ENCODE data around the gene TEX19. TPM values are rescaled to one million over a fixed set of nuclear protein-coding genes. Genes with fewer than 3 reads are reported as not detected.

TEX19 gene
- total RNA-seq, 2 experiments from 2014 or later = 2.0 to 3.4 TPM

DNA sequence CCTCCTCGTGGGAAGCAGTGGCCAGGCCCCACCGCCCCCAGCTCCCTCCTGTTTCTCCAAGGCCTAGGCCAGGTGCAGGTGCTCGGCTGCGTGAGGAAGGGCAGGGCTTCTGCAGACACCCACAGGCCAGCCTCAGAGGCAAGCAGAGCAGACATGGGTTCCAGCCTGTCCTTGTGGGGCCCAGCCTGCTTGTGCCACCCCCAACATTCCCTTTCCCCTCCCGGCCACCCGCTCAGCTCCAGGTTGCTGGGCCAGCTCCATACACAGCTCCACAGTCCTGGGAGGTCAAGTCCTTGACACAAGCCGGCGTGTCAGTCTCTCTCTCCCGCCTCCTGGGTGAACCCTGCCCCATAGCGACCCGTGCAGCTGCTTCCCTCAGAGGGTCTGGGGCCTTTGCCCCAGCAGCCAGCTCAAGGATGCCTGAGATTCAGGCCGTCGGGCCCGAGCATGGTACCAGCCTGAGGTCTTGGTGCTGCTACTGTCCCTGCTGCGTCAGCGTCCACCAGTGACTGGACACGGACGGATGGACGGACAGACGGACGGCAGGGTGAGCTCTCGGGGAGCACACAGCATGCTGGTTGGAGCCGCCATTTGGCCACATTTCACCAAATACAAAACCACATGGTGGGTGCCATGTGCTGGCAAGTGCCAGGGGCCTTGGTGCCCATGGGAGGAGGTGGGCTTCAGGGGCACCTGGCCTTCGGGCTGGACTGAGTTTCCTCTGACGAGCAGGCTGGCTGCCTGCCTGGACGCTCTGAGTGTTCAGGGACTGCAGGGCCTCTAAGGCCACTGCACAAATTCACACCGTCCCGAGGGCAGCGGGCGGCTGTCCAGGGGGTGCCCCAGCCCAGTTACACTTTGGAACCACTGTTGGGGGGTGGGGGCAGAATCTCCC is 33.5 kb upstream of the TEX19 start:
- ChIA-PET CTCF (ENCODE audit: unreplicated experiment) (interaction anchor here (0.6 kb wide), 1 partner anchor 17 kb away, joined by 4 read pairs; no protein-coding TSS in a partner anchor), POLR2A (no interaction called here)
- TF ChIP-seq, protein P1, sequence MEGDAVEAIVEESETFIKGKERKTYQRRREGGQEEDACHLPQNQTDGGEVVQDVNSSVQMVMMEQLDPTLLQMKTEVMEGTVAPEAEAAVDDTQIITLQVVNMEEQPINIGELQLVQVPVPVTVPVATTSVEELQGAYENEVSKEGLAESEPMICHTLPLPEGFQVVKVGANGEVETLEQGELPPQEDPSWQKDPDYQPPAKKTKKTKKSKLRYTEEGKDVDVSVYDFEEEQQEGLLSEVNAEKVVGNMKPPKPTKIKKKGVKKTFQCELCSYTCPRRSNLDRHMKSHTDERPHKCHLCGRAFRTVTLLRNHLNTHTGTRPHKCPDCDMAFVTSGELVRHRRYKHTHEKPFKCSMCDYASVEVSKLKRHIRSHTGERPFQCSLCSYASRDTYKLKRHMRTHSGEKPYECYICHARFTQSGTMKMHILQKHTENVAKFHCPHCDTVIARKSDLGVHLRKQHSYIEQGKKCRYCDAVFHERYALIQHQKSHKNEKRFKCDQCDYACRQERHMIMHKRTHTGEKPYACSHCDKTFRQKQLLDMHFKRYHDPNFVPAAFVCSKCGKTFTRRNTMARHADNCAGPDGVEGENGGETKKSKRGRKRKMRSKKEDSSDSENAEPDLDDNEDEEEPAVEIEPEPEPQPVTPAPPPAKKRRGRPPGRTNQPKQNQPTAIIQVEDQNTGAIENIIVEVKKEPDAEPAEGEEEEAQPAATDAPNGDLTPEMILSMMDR (conservative IDR thresholded peaks at IDR 0.05; ENCODE audit: low read length) = no peak
- TF ChIP-seq EZH2phosphoT487 (IDR thresholded peaks at IDR 0.05; ENCODE audit: borderline replicate concordance, low read depth, low read length) = no peak
- no peaks in the 10 kb centered on the region for H3K9me3 ChIP-seq (ENCODE audit: low read length)
- no peaks in the 10 kb centered on the region for H4K20me1 ChIP-seq (ENCODE audit: insufficient read depth, low read length)
- H3K79me2 ChIP-seq (ENCODE audit: insufficient read depth, low read depth, low read length) = no peaks in the 10 kb centered on the region
- no peaks in the 10 kb centered on the region for H3K36me3 ChIP-seq (ENCODE audit: insufficient read depth, low read length)
- no TSS peak for BruUV-seq (replicated peaks)
- peaks cover 5% of the 10 kb centered on the region for H3K4me1 ChIP-seq (ENCODE audit: insufficient read depth, low read length, poor library complexity, severe bottlenecking)
- H3K27ac ChIP-seq (ENCODE audit: low read depth, low read length, poor library complexity, severe bottlenecking) = no peak overlapping the region
- no peak overlapping the region for H3K4me3 ChIP-seq (ENCODE audit: low read depth, low read length, poor library complexity, severe bottlenecking)
- no peak for DNase-seq (ENCODE audit: low spot score)
- intact Hi-C loops (cut with micrococcal nuclease; ENCODE audit: unreplicated experiment) = no loop called here
- H3K9me2 ChIP-seq (ENCODE audit: insufficient read depth, low read length) = no peaks in the 10 kb centered on the region
- H3K4me2 ChIP-seq (ENCODE audit: low read length) = no peak overlapping the region
- no peak overlapping the region for H2AFZ ChIP-seq (ENCODE audit: low read length)

- no peak overlapping the region for H3K27ac ChIP-seq (ENCODE audit: low read depth, low read length, poor library complexity, severe bottlenecking)
- no TSS peak for BruUV-seq (replicated peaks)
- no peak overlapping the region for H2AFZ ChIP-seq (ENCODE audit: low read length)
Measured at GRCh38 chr17:82327289-82327688, 31.8 kb upstream of the TEX19 start.

More at GRCh38 chr17:82327289-82327688, 31.8 kb upstream of the TEX19 start:
- H3K36me3 ChIP-seq (ENCODE audit: insufficient read depth, low read length) = no peaks in the 10 kb centered on the region
- no peaks in the 10 kb centered on the region for H3K9me3 ChIP-seq (ENCODE audit: low read length)
- no peaks in the 10 kb centered on the region for H4K20me1 ChIP-seq (ENCODE audit: insufficient read depth, low read length)
- CTCF ChIA-PET (ENCODE audit: unreplicated experiment) = no interaction called here
- H3K4me3 ChIP-seq (ENCODE audit: low read depth, low read length, poor library complexity, severe bottlenecking) = no peak overlapping the region
- no peak for TF ChIP-seq EZH2phosphoT487 (IDR thresholded peaks at IDR 0.05; ENCODE audit: borderline replicate concordance, low read depth, low read length)
- TF ChIP-seq, protein P1 (conservative IDR thresholded peaks at IDR 0.05; ENCODE audit: low read length) = no peak
- POLR2A ChIA-PET = no interaction called here
- H3K79me2 ChIP-seq (ENCODE audit: insufficient read depth, low read depth, low read length) = no peaks in the 10 kb centered on the region
- no peak for DNase-seq (ENCODE audit: low spot score)
- peaks cover 6% of the 10 kb centered on the region for H3K4me1 ChIP-seq (ENCODE audit: insufficient read depth, low read length, poor library complexity, severe bottlenecking)
- H3K9me2 ChIP-seq (ENCODE audit: insufficient read depth, low read length) = no peaks in the 10 kb centered on the region
- intact Hi-C loops (cut with micrococcal nuclease; ENCODE audit: unreplicated experiment) = no loop called here
- no peak overlapping the region for H3K4me2 ChIP-seq (ENCODE audit: low read length)

Measured in OCI-LY7 (cell line).